NCI-H1417 treated with DMSO at 0.1 percent for 48 hours (cell line): Measurements from ENCODE around the gene ORMDL2.
A peak's percentile ranks its signal among the peaks of the same experiment; 100 is the strongest.

Experiments
- DNase-seq: peaks from one replicate; lab custom pipeline; 2025; lab: John Stamatoyannopoulos, UW

The ORMDL2 gene, protein sequence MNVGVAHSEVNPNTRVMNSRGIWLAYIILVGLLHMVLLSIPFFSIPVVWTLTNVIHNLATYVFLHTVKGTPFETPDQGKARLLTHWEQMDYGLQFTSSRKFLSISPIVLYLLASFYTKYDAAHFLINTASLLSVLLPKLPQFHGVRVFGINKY

DNA sequence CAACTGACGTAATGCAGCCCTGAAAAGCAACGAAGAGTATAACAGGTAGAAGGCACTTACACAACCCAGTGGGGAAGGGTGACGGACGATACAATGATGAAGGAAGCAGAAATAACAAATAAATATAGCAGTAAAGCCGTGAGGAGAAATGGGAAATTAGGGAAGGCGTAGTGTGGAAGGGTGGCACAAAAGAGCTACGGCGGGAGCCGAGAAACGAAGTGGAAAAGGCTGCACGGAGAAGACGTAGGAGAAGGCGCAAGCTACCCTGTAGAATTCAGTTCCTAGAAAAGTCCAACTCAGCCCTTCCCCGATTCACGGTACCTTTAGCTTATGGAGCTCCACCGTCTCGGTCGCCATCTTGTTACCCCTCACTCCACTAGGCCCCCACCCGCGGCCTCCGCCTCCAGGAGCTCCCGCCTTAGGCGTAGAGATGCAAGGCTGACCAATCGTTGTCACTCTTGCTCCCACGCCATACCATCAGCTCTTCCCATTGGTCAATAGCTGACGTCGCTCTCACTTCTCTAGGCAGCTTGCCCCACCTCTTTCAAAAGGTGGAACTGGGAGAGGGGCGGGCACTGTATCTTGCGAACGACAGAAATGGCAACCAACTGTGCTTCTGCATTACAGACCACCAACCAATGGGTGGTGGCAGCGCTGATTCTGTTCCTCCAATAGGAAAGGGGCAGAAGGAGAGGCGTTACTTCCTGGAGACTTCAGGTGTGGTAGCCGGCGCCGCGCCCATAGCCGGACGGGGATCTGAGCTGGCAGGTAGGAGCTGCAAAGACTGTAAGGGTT lies at the start of gene ORMDL2, which contains the start of gene SARNP:
Gene ORMDL2, plus strand, starts transcription at position 697 of the 795 bp plus-strand sequence. CDS start 959 bp downstream, outside the sequence.
Gene SARNP, minus strand, starts transcription at position 380 of the 795 bp plus-strand sequence. Its CDS starts 23 bp downstream, at position 357.
- peak; percentile 100 for DNase-seq

DNA sequence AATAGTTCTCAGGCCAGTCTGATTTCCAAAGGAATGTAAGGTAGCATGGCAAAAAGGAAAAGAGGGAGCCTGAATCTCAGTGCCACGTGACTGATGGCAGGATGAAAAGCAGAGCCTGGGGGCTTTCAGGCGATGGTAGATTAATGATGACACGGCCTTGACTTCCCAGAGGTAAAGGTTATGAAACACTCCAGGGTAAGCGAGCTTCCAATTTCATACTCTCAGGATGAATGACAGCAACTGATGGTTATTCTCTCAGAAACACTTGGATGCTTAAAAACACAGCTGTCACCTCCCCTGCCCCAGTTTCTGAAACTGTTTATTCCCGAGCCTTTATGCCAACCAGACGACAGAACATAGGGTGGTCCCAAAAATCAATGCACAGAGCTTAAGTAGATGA lies 46.1 kb upstream of the ORMDL2 start:
- no peak for DNase-seq

DNA sequence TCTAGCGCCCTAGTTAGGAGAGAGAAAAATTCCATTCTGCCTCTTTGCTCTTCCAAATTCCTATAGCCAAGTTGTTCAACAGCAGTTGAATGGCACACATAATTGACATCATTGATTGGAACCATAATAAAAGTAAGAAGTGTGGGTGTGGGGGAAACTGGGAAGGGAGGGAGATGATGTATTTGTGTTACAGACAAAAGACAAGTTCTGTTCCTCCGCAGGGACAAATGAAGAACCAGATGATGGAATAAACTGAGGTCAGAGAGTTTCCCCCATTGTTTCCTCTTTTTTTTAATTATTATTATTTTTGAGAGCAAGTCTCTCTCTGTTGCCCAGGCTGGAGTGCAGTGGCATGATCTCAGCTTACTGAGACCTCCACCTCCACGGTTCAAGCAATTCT lies 40.0 kb upstream of the ORMDL2 start:
- DNase-seq, result no peak

DNA sequence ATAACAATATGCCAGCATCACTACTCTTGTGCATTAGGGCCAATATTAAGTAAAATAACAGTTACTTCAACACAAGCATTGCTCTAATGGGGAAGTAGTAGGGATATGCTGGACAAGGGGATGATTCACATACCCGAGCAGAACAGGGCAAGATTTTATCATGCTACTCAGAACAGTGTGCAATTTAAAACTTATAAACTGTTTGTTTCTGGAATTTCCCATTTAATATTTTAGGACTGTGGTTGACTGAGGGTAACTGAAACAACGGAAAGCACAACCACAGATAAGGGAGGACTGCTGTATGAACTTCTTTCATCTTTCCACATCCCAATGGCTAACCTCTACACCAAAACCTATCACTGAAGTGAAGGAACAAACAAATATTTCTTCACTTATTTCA lies 37.2 kb upstream of the ORMDL2 start:
- DNase-seq, result no peak

DNA sequence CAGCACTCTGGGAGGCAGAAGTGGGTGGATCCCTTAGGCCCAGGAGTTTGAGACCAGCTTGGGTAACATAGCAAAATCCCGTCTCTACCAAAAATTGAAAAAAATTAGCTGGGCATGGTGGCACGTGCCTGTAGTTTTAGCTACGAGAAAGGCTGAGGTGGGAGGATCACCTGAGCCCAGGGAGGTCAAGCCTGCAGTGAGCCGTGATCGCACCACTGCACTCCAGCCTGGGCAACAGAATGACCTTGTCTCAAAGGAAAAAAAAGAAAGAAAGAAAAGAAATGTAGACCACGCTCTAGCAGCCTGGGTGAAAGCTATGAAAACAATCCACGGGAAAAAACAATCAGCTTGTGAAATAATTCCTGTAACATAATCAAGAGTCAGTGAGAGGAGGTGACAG lies 29.3 kb upstream of the ORMDL2 start:
- no peak for DNase-seq

DNA sequence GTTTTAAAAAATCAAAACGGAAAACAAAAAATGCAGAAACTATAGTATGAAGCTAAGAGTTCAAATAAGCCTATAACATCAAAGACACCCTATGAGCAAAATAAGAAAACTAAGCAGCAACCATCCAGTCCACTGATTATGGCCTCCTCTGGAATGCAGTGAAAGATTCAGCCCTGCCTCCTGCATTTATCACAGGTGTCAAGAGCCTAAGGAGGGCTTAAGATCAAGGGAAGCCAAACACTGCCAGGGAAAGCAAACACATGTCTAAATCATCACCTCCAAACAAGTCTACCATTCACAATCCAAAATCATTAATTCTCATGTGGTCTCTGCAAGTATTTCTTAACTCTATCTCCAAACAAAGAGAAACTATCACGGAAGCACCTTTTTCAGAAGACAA lies 28.7 kb upstream of the ORMDL2 start:
- DNase-seq, result no peak

DNA sequence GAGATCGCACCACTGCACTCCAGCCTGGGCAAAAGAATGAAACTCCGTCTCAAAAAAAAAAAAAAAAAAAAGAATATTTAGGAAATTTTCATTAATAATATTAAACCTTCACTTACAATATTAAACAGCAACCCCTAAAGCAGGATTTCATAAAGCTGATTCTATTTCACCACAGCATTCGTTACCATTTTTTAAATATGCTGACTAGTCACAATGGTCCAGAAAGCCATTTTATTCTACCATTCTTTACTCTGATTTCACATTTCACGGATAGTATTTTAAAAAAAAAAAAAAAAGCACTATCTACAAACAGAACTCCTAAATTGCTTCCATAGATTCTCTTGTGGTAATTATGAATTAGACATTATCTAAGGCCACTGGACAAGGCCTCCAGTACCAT lies 27.9 kb upstream of the ORMDL2 start:
- no peak for DNase-seq

DNA sequence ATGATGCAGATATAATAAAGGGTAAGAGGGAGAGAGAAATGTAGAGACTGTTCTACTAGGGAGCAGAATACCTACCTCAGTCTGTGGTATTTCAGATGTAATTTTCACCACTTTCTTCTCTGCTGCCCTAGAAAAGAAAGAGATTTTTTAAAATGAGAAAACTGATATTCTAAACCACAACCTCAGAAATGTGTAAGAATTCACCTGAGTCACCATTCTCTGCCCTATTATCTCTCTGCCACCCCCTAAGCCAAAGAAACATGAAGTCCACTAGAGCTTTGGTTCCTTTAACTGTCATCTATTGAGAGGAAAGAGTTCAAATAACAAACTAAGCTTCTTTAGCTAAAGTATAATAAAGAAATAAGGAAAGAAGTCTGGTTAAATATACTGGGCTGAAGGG lies 21.9 kb upstream of the ORMDL2 start:
- no peak for DNase-seq

DNA sequence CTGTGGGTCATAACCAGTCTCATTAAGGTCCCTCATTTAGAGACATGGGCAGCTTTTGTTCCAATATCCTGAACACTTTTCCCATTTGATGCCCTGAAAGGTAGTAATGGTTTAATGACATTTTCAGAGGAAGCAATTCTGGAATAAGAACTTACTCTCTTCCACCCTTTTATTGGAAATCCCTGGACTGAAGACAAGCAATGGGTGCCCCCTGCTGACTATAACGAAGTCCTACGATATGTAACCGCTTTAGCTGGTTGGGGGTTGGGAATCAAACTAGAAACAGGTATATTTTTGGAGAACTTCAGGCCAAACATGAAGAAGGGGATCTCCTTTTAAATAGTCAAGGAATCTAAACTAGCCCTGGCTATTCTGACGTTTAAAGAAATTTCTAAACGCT lies 20.8 kb upstream of the ORMDL2 start:
- no peak for DNase-seq

DNA sequence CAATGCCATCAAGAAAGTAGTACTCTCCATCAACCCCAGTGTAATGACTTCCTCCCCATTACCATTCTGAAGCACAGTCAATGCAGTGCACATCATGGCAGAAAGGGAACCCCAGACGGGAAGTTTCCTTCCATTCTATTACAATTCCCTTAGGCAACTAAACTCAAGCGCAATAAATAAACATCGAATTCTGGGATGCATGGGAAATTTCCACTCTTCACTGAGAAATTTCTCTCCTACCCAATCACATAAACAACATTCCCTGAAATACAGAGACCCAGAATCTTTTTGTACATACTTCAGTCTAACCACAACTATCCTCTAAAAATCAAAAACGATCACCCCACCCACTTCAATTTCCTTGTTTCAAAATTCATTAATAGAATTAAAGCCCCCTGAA lies 20.3 kb upstream of the ORMDL2 start:
- DNase-seq, result no peak

DNA sequence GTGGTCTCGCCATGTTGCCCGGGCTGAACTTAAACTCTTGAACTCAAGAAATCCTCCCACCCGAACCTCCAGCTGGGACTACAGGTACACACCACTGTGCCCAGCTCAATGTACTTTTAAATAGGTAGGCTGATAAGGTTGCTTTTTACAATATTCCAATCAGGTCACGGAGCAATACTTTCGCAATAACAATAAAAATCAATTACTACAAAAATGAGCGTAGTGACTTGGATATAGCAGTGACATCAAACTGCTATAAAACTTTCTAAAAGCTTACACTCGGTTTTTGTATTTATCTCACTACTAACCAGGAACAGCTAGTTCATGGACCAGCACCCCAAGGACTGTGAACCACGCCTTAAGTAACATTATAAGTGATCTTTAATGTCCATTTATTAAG lies 10.9 kb upstream of the ORMDL2 start:
- no peak for DNase-seq

DNA sequence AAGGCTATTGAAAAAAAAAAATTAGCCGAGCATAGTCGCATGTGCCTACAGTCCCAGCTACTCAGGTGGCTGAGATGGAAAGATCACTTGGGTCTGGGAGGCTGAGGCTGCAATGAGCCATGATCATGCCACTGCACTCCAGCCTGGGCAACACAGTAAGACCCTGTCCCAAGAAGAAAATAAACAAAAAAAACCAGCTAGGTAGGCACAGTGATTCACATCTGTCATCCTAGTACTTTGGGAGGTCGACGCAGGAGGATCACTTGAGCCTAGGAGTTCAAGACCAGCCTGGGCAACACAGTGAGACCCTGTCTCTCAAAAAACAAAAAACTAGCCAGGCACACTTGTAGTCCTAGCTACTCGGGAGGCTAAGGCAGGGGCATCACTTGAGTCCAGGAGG lies 8.6 kb upstream of the ORMDL2 start:
- no peak for DNase-seq

DNA sequence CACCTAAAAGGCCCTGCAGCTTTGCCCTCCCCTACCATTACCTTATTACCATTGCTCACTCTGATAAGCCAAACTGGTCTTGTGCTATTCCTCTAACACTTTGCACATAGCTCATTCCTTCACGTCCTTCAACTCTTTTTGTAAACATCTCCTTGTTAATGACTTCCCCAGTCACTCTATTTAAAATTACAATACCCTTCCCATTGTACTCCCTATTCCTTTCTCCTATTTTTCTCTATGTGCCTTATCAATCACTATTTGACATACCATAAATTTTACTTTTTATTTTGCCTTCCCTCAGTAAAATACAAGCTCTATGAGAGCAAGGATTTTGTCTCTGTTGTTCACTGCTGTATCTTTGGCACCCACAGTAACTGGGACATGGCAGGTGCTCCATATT lies 5.8 kb upstream of the ORMDL2 start:
- no peak for DNase-seq

DNA sequence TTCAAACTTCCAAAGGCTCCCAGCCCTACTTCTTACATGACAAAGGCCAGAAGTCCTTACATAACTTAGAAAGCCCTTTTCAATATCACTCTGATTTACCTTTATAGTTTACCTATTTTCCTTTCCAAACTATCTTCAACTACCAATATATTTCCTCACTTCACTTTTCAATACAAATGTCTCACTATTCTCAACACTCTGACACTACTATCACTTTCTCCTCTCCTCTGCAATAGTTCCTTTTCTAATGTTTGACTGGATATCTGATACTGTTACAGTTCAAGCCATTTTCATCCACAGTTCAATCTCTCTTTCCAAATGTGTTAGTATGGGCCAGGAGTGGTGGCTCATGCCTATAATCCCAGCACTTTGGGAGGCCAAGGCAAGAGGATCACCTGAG lies 3.6 kb upstream of the ORMDL2 start:
- no peak for DNase-seq

DNA sequence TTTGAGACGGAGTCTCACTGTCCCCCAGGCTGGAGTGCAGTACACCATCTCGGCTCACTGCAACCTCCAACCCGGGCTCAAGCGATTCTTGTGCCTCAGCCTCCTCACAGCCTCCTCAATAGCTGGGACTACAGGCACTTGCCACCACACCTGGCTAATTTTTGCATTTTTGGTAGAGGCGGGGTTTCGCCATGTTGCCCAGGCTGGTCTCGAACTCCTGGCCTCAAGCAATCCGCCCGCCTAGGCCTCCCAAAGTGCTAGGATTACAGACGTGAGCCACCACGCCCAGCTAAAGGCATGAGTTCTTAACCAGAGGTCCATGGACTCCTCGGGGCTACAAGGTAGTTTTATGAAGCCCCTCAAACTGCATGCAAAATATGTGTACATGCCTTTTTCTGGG lies 2.4 kb upstream of the ORMDL2 start:
- no peak for DNase-seq

DNA sequence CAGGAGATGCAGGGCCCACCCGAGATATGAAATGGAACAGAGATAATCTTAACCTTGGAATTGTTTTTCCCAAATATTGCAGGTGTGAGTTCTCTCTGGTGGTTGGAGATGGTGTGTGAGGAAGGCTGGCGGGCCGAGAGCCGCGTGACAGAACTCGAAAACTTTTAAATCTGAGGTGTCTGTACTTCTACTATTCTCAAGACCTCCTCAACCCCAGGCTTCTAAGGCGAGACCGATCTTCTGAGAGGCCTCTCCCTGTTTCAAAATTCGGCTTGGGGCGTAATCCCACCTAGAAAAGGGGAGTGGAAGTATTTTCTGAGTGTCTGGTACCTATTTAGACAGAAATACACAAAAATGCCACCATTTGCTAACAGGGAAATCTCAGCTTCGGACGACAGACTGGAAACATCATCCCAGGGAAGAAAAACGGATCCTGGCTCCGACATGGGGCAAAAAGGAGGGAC lies 928 bp upstream of the ORMDL2 start:
- no peak for DNase-seq

DNA sequence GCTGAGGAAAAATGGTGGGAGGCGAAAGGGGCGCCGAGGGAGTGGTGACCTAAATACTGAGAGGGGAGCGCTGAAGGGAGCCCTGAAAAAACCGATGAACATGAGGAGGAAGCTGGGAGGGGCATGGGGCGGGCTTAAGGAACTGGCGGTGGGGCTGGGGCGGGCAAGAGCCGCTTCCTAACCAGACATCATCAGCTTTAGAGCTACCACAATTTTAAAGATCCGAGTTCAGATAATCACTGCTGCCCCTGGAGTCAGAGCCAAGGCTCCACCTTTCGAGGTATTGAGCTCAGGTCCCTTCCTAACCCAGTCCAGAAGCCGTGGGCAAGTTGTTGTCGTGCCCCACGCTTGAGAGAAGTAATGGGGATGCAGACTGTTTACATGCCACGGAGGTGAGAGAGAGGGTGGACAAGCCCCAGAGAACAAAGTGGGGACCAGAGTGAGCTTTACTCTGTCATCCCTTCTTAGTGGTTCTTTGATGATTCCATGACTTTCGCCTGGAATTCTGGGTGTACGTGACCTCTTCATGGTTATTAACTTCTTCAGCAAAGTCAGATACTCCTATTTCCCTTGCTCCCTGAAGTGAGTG lies 393 bp downstream of the ORMDL2 start:
- no peak for DNase-seq

DNA sequence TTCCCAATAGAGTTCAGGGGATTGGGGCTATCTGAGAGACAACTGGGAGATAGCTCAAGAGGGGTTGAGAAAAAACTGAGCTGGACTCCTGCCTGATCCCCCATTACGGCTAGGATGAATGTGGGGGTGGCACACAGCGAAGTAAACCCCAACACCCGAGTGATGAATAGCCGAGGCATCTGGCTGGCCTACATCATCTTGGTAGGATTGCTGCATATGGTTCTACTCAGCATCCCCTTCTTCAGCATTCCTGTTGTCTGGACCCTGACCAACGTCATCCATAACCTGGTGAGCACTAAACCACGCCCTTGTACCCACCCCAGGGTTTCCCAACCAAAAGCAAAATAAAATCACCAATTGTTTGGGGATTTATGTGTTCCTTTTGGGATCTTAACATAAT lies 1.0 kb downstream of the ORMDL2 start:
- no peak for DNase-seq

DNA sequence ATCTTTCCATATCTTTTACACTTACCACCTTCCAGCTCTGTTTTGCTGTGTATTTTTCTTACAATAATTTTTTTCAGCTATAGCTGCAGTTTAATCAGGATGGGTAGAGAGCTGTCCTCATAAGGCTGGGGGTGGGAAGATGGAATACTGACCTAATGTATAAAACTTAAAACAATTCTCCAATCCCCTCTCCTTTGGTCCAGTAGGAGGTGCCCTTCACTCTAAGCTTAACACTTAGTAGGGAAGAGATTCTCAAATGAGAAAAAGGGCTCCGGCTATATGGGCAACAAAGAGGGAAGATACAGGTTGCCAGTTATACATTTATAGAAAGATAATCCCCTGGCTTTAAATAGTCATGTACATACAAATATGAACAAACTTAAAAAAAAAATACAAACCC lies 2.8 kb downstream of the ORMDL2 start:
- no peak for DNase-seq

DNA sequence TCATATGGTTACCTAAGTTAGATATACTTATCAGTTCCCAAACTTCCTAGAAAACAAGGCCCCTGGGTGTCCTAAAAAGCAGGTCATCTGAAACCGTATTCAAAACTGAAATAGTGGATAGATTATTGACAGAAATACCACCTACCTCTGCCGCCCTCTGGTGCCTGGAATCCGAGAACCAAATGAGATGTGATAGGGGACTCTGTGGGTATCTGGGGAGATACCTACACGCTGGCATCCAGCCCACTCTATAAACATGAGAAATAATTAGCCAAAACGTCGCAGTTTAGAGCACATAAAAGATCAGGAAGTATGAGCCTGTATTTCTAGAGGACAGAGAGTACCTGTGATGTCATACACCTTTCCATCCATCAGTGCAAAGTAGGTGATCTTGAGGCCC lies 4.4 kb downstream of the ORMDL2 start:
- no peak for DNase-seq

DNA sequence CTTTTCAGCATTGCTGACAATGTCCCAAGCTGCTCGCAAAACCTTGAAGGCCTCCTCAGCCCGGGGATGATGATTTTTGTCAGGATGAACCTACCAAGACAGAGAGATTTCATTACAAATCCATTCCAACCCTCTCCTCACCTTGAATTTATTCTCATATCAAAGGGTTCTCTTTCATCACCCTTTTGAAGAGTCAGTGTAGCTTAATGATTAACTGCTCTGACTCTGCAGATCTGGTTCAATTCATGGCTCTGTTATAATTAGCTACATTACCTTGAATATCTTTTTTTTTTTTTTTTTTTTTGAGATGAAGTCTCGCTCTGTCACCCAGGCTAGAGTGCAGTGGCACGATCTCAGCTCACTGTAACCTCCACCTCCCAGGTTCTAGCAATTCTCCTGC lies 5.6 kb downstream of the ORMDL2 start:
- DNase-seq, result no peak

DNA sequence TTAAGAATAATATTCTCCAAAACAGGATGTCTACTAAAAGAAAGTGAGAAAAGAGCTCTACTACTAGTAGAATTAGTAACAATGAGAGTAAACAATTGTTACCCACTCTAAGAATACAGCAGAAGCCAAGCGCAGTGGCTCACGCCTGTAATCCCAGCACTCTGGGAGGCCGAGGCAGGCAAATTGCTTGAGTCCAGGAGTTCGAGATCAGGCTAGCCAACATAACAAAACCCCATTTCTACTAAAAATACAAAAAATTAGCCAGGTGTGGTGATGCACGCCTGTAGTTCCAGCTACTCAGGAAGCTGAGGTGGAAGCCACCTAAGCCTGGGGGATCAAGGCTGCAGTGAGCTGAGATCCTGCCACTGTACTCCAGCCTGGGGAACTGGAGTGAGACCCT lies 6.9 kb downstream of the ORMDL2 start:
- DNase-seq, result no peak

DNA sequence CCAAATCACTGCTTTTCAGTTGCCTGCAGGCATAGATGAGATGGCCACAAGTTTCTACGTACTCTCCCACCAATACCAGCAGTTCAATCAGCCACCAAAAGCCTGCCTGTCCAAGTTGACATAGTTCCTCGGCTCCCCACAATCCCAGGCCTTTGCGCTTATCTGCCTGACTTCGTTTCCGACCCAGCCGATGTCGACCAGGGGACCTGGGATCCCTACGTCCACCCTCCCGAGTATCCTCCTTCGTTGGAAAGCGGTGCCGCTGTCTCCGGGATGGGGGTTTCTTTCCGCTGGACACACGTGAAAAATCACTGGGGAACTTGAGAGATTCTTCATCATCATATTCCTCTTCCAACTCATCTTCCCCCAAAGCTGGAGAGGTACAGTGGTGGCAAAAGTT lies 10.0 kb downstream of the ORMDL2 start:
- no peak for DNase-seq
